ENCODE data around the gene CENPB. TPM values are rescaled to one million over a fixed set of nuclear protein-coding genes. Genes with fewer than 3 reads are reported as not detected.

Gene CENPB
- total and polyA plus RNA-seq, 10 of the 15 experiments (the other 5 are each of a cell fraction or from before 2014, with no cell fraction given) = 0.16 to 71.2 (median 14.0) TPM

DNA sequence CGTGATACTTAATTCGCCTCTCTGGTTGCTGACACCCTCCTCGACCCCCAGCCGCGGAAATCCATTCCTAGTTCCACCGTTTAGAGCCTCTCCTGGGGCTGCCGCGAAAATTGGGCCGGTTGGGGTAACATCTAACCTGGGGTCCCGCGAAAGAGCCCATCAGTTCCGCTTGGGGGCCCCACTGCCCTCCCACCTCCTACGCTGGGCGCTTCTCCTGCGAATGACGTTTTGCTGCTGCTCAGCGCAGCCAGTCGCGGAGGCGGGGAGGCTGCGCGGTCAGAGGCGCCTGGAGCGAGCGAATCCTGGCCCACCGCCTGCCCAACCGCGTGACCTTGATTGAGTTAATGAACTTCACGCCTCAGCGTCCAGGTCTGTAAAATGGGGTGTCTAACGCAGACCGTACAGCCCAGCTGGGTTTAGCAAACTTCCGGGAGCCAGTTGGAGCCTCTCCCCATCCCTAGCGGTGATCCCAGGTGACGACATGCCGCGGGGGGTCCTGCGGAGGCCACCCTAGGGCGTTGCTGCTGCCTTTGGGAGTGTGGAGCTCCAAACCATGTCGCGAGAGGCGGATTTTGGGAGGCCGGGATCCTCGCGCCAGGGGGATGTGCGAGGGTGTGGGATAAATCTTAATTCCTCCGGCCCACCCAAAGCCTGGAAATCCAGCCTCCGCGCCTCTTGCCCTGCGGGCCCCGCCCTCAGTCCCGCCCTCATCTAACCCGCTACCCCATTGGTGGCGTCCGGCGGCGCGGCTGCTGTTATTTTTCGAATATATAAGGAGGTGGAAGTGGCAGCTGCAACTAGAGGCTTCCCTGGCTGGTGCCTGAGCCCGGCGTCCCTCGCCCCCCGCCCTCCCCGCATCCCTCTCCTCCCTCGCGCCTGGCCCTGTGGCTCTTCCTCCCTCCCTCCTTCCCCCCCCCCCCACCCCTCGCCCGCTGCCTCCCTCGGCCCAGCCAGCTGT lies 9.2 kb upstream of the CENPB start, which contains the start of gene CDC25B (continued):
- TF ChIP-seq, protein P1, sequence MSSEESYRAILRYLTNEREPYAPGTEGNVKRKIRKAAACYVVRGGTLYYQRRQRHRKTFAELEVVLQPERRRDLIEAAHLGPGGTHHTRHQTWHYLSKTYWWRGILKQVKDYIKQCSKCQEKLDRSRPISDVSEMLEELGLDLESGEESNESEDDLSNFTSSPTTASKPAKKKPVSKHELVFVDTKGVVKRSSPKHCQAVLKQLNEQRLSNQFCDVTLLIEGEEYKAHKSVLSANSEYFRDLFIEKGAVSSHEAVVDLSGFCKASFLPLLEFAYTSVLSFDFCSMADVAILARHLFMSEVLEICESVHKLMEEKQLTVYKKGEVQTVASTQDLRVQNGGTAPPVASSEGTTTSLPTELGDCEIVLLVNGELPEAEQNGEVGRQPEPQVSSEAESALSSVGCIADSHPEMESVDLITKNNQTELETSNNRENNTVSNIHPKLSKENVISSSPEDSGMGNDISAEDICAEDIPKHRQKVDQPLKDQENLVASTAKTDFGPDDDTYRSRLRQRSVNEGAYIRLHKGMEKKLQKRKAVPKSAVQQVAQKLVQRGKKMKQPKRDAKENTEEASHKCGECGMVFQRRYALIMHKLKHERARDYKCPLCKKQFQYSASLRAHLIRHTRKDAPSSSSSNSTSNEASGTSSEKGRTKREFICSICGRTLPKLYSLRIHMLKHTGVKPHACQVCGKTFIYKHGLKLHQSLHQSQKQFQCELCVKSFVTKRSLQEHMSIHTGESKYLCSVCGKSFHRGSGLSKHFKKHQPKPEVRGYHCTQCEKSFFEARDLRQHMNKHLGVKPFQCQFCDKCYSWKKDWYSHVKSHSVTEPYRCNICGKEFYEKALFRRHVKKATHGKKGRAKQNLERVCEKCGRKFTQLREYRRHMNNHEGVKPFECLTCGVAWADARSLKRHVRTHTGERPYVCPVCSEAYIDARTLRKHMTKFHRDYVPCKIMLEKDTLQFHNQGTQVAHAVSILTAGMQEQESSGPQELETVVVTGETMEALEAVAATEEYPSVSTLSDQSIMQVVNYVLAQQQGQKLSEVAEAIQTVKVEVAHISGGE (CRISPR knock-in tag; IDR thresholded peaks at IDR 0.05) = no peak
- TF ChIP-seq NR2F1 (conservative IDR thresholded peaks at IDR 0.05) (peak; percentile 86), YBX1 (IDR thresholded peaks at IDR 0.05) (no peak), ZNF622 (IDR thresholded peaks at IDR 0.05) (no peak), KAT2A (conservative IDR thresholded peaks at IDR 0.05; ENCODE audit: control insufficient read depth, low read depth, low read length) (no peak), IKZF2 (IDR thresholded peaks at IDR 0.05) (peak; percentile 84 to 88), EGR1 (IDR thresholded peaks at IDR 0.05; ENCODE audit: borderline replicate concordance in 1 of 2, low read depth in 2 of 2, low read length in 2 of 2) (peak in 1 of 2 experiments; percentile 86; a peak in 2 of 3 replicates), DPF2 (IDR thresholded peaks at IDR 0.05) (peak; percentile 80), JUNB (IDR thresholded peaks at IDR 0.05) (no peak), MEF2A (IDR thresholded peaks at IDR 0.05; ENCODE audit: insufficient read depth, low read depth, low read length) (no peak), ZNF207 (IDR thresholded peaks at IDR 0.05; ENCODE audit: borderline replicate concordance) (peak; percentile 77; the same call in 1 of the 2 replicates), HDGF (IDR thresholded peaks at IDR 0.05) (peak; percentile 21; the same call in 1 of the 2 replicates), IRF4 (IDR thresholded peaks at IDR 0.05; ENCODE audit: low read depth, low read length) (no peak), CEBPB (IDR thresholded peaks at IDR 0.05; ENCODE audit: borderline replicate concordance in 1 of 2, low read depth in 2 of 2, low read length in 2 of 2) (no peak), POLR2AphosphoS5 (IDR thresholded peaks at IDR 0.05; ENCODE audit: low read length) (peak; percentile 67; the same call in 1 of the 2 replicates), NFXL1 (IDR thresholded peaks at IDR 0.05; ENCODE audit: borderline replicate concordance) (no peak)
- TF ChIP-seq, protein P2, sequence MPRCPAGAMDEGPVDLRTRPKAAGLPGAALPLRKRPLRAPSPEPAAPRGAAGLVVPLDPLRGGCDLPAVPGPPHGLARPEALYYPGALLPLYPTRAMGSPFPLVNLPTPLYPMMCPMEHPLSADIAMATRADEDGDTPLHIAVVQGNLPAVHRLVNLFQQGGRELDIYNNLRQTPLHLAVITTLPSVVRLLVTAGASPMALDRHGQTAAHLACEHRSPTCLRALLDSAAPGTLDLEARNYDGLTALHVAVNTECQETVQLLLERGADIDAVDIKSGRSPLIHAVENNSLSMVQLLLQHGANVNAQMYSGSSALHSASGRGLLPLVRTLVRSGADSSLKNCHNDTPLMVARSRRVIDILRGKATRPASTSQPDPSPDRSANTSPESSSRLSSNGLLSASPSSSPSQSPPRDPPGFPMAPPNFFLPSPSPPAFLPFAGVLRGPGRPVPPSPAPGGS (IDR thresholded peaks at IDR 0.05; ENCODE audit: borderline replicate concordance, insufficient read depth, low read depth, low read length, poor library complexity, severe bottlenecking) = no peak
- TF ChIP-seq, protein P3, sequence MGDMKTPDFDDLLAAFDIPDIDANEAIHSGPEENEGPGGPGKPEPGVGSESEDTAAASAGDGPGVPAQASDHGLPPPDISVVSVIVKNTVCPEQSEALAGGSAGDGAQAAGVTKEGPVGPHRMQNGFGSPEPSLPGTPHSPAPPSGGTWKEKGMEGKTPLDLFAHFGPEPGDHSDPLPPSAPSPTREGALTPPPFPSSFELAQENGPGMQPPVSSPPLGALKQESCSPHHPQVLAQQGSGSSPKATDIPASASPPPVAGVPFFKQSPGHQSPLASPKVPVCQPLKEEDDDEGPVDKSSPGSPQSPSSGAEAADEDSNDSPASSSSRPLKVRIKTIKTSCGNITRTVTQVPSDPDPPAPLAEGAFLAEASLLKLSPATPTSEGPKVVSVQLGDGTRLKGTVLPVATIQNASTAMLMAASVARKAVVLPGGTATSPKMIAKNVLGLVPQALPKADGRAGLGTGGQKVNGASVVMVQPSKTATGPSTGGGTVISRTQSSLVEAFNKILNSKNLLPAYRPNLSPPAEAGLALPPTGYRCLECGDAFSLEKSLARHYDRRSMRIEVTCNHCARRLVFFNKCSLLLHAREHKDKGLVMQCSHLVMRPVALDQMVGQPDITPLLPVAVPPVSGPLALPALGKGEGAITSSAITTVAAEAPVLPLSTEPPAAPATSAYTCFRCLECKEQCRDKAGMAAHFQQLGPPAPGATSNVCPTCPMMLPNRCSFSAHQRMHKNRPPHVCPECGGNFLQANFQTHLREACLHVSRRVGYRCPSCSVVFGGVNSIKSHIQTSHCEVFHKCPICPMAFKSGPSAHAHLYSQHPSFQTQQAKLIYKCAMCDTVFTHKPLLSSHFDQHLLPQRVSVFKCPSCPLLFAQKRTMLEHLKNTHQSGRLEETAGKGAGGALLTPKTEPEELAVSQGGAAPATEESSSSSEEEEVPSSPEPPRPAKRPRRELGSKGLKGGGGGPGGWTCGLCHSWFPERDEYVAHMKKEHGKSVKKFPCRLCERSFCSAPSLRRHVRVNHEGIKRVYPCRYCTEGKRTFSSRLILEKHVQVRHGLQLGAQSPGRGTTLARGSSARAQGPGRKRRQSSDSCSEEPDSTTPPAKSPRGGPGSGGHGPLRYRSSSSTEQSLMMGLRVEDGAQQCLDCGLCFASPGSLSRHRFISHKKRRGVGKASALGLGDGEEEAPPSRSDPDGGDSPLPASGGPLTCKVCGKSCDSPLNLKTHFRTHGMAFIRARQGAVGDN (IDR thresholded peaks at IDR 0.05) = peak; percentile 76
- TF ChIP-seq, protein P4, sequence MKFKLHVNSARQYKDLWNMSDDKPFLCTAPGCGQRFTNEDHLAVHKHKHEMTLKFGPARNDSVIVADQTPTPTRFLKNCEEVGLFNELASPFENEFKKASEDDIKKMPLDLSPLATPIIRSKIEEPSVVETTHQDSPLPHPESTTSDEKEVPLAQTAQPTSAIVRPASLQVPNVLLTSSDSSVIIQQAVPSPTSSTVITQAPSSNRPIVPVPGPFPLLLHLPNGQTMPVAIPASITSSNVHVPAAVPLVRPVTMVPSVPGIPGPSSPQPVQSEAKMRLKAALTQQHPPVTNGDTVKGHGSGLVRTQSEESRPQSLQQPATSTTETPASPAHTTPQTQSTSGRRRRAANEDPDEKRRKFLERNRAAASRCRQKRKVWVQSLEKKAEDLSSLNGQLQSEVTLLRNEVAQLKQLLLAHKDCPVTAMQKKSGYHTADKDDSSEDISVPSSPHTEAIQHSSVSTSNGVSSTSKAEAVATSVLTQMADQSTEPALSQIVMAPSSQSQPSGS (IDR thresholded peaks at IDR 0.05; ENCODE audit: low read length) = no peak
